Sigmoid colon (tissue), 4 donors: Measurements from ENCODE around the gene TGFB3.

Source experiments
- CTCF ChIP-seq, 4 experiments: fragments of 450-650 bp in 3 of 4; fragments of 200-600 bp in 1 of 4; IDR thresholded peaks; one replicate each; pipeline ENCODE4 v1.5.1; 2016 to 2019; ENCODE audit warnings: antibody characterized with exemption in 4 of 4, mild to moderate bottlenecking in 3 of 4, moderate library complexity in 2 of 4
- POLR2A ChIP-seq, 2 donors: fragments of 450-650 bp; IDR thresholded peaks; one replicate each; pipeline ENCODE4 v1.6.1; 2016; ENCODE audit warnings: antibody characterized with exemption in 2 of 2, mild to moderate bottlenecking in 2 of 2, moderate library complexity in 2 of 2
- POLR2AphosphoS5 ChIP-seq, 4 donors: sonication (generic); formaldehyde crosslinking; IDR thresholded peaks; one replicate each; pipeline ENCODE4 v1.6.1; 2017; ENCODE audit warnings: antibody characterized with exemption in 4 of 4

- no peak for TF ChIP-seq CTCF (IDR thresholded peaks at IDR 0.05)
- no peak for TF ChIP-seq POLR2A (IDR thresholded peaks at IDR 0.05)
- no peak for TF ChIP-seq POLR2AphosphoS5 (IDR thresholded peaks at IDR 0.05)
Measured at GRCh38 chr14:75972801-75973421, 8.9 kb downstream of the TGFB3 start.
